Prostate gland (tissue), 2 donors: ENCODE measurements around the gene SLC6A11.

ENCODE experiments used
- CTCF ChIP-seq, 4 experiments: fragments of 200-600 bp in 2 of 4; fragments of 450-650 bp in 2 of 4; sonication (generic) in 2 of 4; IDR thresholded peaks; 1 replicate in 3 of 4; 2 replicates in 1 of 4; pipeline ENCODE4 v1.5.1; 2016 to 2019; ENCODE audit warnings: antibody characterized with exemption in 4 of 4, mild to moderate bottlenecking in 2 of 4, moderate library complexity in 2 of 4
- POLR2A ChIP-seq: fragments of 450-650 bp; IDR thresholded peaks from one replicate; pipeline ENCODE4 v1.6.1; 2016; ENCODE audit warnings: antibody characterized with exemption, mild to moderate bottlenecking
- POLR2AphosphoS5 ChIP-seq: sonication (generic); formaldehyde crosslinking; IDR thresholded peaks from one replicate; pipeline ENCODE4 v1.6.1; 2017; ENCODE audit warnings: antibody characterized with exemption

- no peak for TF ChIP-seq POLR2AphosphoS5
- no peak for TF ChIP-seq CTCF (IDR thresholded peaks at IDR 0.05)
- TF ChIP-seq POLR2A = no peak
Measured at GRCh38 chr3:10837849-10838248, 21.8 kb downstream of the SLC6A11 start.
